Effector CD4-positive, alpha-beta T cell (primary cell): ENCODE data around the gene RRAGC.
"Not testable (repeated sequence)": the region's sequence is repeated elsewhere in the genome, so short reads cannot be mapped to it uniquely, and the experiment has no call there.

Experiments used
- DNase-seq: peaks from one replicate; pipeline ENCODE4 v3.0.0-alpha.2; 2020

The RRAGC gene

DNA sequence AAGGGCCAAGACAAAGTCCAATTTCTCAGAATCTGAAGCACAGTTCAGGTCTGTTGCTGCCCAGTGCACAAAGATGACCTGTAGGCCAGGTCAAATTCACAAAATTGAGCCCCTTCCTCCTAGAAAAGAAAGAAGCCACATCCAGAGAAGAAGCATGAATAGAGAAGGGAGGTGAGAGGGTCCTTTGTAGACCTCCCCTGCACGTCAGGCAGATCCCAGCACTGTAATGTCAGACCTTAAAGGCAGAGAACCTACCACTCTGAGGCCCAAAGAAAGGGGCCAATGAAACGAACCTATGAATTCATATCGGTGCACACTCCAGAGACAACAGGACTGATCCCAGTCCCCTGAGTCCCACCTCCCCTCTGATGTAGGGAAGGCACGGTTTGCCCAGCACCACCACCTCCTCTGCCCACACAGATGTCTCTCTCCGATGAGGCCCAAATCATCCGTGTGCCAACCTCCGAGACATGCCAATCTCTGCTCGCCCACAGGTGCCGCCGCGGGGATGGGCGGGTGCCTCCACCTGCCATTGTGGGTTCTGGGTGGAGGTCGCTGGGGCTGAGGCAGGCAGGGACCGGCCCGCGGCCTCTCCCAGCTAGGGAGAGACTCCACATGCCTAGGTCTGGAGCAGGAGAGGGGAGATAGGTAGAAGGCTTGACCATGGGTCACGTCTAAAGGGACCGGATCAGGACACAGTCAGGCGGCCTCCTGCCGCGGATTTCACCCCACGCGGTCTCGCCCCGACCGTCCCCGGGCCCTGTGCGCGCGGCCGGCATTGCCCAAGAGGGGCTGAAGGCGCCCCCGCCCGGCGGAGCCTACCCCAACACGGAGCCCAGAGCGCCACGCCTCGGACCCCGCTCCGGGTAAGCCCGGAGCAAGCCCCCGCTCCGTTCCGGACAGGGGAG is 42.1 kb downstream of the RRAGC start:
- no peak for DNase-seq

DNA sequence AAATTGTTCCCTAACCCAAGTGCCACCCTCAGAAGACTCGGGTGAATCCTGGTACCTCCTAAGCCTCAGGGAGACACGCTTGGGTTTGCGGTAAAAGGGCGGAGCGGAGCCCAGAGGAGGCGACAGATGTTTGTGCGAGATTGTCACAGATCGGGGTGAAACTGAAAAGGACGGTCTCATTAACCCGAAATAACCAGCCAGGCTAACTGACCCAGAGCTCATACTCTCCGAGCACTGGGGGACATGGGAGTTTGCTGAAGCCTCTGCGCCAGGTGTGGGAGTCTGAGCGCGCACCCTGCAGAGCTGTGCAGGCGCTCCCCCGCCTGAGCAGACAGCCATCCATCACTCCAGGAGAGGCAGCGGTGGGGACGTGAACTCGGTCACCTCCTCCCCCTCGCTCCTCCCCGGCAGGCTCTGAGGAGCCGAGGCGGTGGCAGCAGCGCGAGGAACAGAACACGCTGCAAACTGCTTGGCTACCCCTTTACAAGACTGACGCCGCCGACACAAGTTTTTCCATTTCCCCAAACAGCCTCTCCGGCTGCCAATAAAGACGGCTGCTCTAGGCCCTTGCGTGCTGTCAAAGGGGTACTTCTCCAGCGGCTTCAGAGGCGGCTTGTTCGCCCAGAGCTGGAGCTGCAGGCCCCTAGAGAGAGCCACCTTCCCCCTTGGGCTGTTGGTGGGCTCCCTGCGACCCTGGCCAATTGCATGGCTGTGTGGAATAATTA is 43.5 kb downstream of the RRAGC start:
- DNase-seq, result no peak

DNA sequence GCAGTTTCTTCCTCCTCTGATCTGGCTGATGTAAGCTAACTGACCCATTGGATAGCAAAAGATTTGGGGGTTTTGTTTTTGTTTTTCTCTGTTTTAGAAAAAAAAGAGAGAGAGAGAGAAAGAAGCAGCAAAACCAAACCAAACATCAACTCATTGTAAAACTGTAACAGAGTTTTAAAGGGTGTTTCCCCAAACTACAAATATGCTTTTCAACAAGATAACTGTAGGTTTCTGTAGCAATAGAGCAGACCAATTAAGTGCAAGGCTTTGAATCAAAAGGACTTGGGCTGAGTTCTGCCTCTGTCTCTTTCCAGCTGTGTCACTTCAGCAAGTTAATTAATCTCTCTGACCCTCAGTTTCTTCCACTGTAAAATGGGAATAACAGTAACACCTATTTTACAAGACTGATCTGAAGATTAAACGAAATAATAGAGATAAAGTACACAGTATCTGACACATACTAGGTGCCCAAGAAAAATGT is 44.5 kb downstream of the RRAGC start:
- DNase-seq, result no peak

DNA sequence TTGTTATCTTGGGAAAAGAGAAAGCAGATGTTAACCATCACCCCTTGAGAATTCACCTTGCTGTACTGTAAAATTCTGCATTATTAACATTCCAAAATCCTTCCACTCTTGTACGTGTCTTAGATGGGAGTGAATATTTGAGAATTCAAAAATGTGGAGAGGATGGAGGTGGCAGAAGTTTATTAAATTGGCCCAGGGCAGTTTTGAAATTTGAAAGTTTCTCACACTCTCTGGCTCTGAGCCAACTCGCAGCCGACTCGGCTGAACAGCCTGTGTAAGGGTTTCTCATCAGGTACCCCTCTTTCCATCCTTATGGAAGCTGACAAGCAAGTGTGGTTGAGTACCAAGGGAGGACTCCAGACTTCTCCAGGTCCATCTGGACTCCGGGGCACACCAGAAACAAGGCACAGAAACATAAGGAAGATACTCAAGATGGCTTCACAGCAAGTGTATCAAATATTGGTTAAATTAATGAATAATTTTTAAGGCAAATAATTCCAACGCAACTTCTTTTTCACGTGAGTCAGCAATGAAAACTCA is 45.1 kb downstream of the RRAGC start:
- DNase-seq, result no peak

DNA sequence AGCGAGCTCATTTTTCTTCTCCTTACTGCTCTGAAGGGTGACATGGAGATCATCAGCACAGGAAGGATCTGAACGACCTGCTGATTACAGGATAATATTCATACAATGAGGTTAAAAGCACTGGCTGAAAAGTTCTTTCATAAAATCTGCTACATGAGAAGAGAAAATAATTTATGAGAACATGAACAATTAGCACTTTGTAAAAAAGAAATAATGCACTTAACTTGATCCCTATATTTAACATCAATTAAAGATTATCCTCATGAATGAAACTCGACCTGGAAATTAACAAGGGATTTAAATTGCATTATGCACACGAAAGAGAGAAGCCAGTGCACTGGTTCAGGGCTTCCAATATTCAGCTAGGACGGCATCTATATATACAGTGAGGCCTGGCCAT is 46.6 kb downstream of the RRAGC start:
- no peak for DNase-seq

DNA sequence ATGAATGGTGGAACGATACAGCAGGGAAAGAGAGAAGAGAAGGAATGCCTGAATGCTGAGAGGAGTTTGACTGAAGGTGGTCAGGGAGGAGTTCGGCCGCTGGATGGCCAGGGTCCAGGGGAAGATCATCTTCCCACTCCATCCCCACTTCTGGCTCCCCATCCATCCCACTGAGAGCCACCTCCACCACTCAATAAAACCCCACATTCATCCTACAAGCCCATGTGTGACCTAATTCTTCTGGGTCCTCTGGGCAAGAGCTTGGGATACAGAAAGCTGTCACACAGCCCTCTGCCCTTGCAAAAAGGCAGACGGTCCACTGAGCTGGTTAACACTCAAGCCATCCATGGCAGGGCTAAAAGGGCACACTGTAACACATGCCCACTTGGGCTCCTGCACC is 48.1 kb downstream of the RRAGC start:
- DNase-seq, result not testable (repeated sequence)

DNA sequence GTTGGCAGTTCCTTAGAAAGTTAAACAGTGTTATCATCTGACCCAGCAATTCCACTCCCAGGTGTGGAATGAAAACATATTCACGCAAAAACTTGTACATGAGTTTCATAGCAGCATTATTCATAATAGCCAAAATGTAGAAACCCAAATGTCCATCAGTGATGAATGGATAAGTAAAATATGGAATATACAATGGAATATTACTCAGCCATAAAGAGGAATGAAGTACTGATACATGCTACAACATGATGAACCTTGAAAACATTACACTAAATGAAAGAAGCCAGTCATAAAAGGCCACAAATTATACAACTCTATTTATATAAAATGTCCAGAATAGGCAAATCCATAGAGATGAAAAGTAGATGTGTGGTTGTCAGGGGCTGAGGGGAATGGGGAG is 53.5 kb downstream of the RRAGC start:
- DNase-seq, result no peak

DNA sequence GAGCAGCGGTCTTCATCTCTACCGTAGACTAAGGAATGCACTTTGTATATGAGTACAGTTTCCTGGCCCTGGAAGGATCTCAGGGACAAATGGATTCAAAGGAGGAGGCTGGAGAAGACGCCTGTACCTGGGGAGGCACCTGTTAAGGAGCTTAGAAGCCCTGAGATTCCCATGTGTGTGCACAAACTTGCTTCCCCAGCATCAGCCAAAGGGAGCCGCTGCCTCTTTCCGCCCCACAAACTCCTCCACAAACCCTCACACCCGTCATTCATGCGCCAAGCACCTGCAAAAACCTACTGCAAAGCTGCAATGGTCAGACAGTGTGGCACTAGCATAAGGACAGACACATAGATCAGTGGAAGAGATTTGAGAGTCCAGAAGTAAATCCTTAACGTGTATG is 54.5 kb downstream of the RRAGC start:
- no peak for DNase-seq

DNA sequence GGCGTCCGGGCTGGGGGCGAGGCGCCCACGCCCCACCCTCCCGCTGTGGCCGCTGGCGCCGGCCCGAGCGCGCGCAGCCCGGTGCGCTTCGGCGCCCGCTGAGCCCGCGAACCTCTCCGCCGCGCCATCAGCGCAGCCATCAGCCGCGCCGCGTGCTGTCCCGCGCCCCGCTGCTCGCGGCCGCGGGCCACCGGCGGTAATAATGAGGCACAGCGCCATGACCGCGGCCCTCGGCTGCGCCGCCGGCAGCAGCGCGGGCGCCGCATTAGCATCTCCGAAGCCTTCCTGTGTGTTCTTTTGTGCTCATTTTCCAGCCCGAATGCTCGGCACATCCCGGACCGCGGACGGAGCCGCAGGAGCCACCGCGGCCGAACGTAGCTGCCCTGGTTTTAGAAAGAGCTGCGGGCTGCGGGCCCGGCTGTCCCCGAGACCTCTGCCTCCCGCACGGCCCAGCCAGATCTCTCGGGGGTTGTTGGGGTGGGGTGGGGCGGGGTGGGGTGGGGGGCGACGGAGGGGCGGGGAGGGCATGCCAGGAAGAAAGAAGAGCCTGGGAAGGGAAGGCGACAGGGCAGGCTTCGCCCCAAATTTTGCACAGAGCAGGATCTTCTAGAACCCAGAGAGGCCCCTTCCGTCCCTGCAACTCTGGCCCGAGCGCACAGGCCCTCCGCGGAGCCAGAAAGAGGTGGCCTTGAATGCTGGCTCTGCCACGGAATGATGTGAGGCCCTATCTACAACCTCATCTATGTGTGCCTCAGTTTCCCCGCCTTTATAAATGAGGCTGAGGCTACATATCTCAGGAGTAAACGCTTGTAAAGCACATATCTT is 55.3 kb downstream of the RRAGC start:
- DNase-seq, result no peak

DNA sequence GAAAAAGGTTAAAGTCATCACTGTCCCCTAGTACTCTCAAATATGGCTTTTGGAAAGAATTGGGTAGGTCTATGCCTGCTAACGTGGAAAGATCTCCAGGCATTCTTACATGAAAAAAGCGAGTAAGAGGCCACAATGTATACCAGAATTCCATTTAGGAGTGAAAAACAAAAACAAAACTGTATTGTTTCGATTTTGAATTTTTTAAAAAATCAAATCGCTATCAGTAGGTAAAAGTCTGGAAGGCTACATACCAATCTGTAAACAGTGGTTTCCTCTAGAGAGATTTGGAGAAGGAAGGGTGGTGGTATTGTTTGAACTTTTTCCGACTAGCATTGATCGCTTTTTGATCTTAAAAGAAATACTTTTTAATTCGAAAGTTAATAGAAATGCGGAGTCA is 55.9 kb downstream of the RRAGC start:
- no peak for DNase-seq

DNA sequence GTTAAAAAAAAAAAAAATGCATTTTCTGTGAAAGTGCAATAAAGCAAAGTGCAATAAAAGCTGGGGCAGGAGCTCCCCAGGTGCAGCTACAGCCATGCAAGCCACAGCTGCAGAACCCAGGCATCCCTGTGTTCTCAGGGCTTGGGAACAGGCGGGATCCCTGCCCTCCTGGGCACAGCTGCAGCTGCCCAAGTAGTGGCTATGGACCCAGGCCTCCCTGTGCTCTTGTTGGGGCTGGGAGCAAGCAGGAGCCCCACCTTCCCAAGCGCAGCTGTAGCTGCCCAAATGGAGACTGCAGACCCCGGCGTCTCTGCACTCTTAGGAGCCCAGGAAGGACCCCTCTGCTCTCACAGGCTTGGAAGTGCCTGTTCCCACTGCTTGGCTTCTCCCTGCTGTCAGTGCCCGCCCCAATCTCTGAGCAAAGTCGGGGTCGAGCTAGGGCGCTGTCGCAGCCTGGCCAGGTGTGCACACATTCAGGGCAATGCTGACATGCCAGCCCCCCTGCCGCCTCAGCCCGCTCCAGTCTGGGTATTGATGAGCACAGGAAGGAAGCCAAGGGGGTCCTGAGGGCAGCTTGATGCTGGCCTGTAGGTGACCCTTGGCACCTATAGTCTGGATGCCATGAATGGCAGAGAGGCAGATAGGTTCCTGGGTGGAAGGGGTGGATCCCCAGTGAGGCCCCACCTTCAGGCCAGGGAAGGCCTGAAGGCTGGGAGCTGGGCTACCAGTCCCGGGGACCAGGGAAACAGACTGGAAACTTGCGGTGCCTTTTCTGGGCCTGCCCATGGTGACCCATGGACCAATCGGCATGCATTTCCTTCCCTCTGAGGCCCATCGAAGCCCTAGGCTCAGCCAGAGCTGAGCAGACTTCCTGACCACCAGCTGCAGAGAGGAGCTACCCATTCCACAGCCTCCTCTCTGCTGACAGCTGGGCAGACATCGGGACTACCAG is 58.6 kb downstream of the RRAGC start:
- DNase-seq, result no peak

DNA sequence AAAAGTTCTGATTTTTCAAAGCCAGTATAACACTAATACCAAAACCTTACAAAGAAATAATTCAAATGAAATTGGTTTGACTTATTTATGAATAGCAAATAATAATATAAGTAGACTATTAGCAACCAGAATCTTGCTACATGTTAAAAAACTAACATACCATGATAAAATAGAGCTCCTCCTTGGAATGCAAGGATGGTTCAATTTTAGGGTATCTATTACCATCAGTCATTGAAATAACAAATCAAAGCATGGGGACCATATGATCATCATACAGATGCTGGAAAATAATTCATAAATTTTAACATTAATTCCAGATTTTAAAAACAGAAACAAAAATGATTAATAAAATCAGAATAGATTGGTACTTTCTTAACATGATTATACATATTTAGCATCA is 66.3 kb downstream of the RRAGC start:
- DNase-seq, result no peak

DNA sequence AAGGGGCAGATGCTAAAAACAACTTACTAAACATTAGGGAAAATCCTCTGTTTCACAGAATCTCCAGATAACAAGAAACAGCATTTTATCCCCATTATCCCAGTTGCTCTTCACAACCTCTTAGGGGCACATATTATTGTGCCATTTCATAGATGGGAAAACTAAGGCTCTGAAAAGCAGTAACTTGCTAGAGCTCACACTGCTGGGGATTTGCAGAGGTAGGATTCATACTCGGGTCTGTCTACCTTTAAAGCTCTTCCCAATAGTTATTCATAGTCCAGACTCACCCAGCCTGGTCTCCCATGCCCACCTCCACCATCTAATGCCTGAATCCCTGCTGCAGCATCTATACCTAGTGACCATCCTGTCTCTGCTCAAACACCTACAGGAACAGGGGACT is 67.7 kb downstream of the RRAGC start:
- no peak for DNase-seq

DNA sequence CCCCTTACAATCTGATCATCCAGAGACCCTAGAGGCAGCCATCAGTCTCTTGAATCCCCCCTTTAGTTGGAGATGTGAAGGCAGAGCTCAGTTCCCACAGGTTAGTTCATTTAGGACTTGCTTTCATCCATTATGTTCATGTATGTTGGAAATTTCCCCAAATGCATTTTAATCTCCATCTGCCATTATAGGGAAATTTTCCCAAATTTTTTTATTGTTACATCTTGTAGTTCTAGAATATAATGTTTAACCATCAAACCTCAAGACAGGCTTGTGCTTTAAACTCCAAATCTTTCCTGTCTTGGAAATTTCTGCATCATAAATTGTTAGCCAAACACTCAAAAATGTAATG is 68.4 kb downstream of the RRAGC start:
- DNase-seq, result no peak

DNA sequence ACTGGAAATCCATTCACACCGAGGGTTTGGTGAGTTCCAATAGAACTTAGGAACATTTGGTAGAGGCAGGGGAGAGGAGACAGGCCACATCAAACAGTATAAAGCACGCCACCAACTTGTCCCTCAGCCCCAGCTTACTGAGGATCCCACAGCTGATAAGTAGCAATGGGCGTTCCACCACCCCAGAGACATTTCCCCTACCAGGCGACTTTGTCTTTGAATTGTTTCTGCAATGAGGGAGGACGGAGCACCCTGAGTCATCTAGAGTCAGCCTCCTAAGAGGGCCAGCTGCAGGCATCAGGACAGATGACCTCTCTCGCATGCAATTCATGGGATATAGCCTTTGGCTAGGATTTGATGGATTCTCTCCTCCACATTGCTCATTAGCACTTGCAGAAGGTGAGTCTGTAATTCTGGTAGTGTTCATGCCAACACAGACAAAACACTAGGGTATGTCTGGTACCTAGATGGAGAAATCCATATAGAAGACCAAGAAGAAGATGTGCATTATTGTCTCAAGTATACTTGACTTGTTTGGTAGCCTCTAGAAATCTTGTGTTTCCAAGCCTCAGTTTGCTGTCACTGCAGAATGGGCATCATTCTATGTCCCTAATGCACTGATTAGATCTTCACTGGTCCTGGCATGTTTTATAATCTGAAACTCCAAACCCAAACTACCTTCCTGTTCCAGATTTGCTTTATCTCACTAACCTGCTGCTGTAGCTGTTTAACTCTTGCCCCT is 69.0 kb downstream of the RRAGC start:
- DNase-seq, result no peak

DNA sequence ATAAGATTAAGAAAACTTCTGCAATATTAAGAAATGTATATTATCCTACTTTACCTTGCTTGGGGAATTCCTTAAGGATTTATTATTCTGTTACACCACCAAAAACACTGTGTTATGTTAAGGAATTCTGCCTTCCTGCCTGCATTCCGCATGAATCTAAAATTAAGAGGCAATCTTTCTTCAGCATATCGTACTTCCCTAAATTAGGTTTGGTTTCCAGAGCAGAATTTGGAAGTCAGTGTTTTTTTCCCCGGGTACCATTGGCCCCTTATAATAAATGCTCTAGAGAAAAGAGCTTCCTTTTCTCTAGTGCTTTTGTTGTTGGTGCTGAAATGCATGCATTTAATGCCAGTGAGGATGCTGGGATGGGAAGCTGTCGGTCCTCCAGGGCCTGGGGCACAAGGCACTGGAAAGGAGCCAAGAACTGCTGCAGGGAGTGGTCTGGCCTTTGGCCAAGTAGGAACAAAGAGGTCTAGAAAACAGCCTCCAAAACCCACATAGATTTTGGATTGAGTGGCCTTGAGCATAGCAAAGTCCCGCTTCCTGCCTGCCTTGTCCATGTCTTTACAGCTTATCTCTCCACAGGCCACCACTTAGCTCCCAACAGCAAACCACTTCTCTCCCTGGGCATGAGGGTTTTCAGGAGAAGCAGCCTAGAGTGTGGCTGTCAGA is 69.9 kb downstream of the RRAGC start:
- no peak for DNase-seq

DNA sequence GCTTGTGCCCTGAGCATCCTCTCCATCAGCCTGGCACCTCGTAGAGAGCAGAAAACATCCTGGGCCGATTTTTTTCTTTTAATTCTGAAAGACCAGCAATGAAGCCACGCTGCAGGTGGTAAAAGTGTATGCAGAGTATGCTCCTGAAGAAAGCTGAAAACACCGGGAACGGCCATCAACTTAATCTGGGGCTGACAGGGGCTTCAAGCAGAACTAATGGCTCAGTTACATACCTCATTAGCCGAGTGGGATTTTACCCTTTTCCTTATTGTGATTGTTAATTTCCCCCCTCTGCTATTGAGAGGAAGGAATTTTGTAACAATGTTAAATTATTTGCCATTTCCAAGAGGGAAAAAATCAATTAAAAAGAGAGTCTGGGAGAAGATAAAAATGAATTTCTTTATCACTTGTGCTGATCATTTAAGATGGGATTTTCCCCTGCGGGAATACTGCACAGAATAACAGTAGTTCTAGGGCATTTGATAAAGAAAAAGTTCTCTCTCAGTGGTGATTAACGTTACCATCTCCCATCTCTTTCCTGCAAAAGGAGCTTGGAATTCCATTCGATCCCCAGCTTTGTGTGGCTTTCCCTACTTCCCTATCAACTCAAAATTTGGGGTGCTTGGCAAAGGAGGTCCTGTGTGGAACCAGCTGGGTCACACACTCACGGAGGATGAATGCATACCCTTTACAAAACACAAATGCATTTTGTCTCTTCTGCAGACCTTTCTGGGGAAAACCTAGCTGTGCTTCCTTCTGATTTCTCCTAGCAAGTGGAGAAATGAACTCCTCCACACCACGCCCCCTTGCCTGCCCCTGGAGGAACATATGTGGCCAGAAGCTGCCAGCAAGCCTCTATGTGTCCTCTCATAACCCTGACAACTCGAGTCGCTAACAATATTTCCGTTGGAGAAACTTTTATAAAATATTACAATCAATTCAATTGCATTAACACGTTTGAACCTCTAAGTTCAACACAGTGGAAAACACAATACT is 70.9 kb downstream of the RRAGC start:
- DNase-seq, result no peak
